ENCODE measurements around the gene FRAT2.

Gene FRAT2

DNA sequence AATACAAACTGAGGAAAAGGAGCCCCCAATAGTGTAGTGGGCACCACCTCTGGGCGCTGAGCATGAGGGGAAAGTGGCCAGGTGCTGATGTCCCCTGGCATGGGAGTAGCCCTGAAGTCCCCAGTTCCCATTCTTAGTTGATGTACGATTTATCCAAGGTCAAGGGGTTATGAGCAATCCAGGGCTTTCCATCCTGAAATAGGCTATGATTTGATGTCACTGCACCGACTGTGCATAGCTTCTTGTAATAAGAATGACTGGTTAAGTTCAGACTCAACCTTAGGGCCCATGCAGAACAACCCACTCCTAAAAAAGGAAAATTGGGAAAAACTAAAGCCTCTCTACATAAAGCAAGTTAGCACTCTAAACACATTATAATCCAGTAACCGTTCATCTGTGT lies 11.0 kb downstream of the FRAT2 start:
- no peak for DNase-seq

DNA sequence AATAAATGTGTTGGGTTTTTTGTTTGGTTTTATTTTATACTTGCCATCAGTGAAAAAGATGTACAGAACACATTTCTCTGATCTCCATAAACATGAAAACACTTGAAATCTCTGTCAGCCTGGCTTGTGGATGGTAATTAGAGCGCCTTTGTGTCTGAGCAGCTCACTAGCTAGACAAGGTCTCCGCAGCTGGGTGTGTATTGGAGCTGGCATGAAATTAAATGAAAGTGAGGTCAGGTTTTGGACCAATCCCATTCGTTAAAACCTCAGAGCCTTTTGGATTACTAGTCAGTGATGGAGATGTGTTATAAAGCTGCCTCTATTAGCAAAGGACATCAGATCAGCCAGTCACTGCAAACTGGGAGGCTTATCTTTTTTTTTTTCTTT lies 12.7 kb downstream of the FRAT2 start:
- DNase-seq, result no peak

DNA sequence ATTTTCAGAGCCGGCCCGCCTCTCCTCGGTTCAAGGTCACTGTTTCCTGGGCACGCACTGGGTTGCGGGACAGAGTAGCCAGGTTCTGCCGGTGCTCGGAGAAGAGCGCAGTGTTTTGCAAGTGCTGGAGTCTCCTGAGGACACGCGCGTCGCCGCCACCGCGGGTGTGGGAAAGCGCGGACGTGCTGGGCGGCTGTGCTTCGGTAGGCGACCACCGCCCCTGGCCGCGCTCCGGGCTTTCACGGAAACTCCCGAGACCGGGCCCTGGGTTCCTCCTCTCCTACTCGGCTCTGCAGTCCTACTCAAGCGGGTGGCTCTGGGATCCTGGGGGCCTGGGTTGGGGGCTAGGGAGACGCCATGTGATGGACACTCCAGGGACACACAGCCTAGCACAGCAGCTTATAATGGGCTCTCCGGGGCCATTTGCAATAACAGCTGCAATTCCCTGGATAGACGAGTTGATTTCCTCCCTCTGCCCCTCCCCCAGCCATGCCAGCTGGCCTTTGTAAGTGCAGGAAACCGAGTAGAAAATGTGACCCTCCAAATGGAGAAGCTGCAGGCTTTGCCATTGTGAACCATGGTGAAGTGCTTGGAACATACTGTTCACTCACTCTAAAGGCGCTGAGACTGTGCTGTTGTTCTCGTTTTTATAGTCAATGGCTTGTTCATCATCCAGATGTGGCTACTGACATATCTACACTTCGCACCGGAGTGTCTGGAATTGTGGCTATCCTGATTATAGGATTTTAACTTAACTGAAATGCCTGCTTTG lies 13.3 kb downstream of the FRAT2 start:
- no peak for DNase-seq

DNA sequence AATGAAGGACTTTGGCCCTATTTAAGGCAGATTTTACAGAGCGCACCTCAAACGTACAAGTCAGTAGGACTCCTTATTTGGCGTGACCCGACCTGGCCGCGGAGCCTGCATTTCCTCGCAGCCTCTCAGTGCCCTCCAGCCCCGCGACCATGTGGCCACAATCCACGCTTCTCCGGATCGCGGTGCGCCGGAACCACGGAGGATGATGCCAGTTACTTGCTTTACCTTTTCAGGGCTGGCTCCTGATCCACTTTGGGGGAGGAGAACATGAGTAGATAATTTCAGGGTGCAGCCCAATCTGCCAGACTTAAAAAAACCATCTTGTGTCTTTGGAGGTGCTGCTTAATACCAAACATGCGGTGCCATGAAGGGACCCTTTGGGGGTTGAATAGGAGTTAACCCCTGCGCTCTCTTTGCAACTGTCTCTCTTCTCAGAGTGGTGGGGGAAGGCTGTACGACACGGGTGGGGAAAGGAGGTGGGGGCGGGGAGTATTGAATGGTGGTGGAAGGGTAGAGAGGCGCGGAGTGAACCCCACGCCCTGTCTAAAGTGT lies 14.0 kb downstream of the FRAT2 start:
- no peak for DNase-seq

DNA sequence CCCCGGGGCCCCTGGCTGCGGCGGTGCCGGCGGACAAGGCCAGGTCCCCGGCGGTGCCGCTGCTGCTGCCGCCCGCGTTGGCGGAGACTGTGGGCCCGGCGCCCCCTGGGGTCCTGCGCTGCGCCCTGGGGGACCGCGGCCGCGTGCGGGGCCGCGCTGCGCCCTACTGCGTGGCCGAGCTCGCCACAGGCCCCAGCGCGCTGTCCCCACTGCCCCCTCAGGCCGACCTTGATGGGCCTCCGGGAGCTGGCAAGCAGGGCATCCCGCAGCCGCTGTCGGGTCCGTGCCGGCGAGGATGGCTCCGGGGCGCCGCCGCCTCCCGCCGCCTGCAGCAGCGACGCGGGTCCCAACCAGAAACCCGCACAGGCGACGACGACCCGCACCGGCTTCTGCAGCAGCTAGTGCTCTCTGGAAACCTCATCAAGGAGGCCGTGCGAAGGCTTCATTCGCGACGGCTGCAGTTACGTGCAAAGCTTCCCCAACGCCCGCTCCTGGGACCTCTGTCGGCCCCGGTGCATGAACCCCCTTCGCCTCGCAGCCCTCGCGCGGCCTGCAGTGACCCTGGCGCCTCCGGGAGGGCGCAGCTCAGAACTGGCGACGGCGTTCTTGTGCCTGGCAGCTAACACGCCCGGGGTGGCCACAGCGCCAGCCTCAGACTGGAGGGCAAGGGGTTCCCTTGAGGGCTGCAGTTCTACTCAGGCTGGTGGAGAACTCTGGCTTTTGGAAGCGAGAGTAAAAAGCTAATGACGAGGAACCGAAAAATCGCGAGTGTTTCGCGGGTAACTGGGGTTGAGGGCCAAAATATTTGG lies 14.7 kb downstream of the FRAT2 start:
- peak; percentile 69 for DNase-seq

DNA sequence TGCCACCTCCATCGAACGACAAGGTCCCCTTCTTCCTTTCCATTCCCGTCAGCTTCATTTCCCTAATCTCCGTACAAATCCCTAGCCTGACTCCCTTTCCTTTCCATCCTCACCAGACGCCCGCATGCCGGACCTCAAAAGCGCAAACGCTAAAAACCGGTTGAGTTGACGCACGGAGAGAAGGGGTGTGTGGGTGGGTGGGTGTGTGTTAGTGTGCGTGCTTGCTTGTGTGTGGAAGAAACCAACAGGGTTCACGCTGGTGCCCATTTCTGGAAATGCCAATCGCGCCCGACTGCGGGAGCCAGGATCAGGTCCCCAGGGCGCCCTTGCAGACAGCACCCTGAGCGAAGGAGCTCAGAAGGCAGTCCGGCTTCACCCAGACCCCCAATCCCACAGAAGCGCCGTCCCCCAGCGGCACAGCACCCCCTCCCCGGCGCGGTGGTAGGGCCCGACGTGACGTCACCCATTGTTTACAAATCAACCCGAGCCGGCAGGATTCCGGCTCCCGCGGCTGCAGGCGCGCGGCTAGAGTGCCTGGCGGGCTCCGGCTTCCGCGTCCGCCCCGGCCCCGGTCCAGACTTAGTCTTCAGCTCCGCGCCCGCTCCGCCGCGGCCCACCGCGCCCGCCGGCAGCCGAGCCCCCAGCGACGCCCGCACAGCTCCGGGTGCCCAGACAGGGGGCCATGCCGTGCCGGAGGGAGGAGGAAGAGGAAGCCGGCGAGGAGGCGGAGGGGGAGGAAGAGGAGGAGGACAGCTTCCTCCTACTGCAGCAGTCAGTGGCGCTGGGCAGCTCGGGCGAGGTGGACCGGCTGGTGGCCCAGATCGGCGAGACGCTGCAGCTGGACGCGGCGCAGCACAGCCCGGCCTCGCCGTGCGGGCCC lies 15.5 kb downstream of the FRAT2 start, which contains the start of gene FRAT1:
Gene FRAT1 (plus strand): TSS at position 500 of the 880 bp plus-strand sequence. CDS start 183 bp downstream, at position 683.
- DNase-seq, result peak; percentile 90

DNA sequence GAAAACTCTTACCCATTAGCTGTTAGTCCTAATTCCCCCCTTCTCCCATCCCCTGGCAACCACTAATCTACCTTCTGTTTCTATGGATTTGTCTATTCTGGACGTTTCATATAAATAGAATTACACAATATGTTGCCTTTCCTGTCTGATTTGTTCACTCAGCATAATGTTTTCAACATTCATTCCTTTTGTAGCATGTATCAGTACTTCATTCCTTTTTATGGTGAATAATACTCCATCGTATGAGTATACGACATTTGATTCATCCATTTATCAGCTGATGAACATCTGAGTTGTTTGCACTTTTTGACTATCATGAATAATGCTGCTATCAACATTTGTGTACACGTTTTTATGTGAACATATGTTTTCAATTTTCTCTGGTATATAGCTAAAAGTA lies 19.9 kb downstream of the FRAT2 start:
- DNase-seq, result no peak

DNA sequence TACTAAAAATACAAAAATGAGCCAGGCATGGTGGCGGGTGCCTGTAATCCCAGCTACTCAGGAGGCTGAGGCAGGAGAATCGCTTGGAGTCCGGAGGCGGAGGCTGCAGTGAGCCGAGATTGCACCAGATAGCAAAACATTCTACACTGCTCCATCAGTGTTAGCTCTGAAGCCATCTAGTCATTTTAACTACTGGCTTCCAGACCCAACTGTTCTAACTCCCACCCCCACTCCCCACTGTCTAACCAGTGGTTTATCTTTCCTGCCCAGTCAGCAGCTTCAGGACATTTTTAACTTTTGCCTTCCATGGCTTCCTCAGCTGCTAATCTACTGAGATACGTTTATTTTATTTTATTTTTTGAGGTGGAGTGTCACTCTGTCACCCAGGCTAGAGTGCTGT lies 21.6 kb downstream of the FRAT2 start:
- DNase-seq, result no peak

DNA sequence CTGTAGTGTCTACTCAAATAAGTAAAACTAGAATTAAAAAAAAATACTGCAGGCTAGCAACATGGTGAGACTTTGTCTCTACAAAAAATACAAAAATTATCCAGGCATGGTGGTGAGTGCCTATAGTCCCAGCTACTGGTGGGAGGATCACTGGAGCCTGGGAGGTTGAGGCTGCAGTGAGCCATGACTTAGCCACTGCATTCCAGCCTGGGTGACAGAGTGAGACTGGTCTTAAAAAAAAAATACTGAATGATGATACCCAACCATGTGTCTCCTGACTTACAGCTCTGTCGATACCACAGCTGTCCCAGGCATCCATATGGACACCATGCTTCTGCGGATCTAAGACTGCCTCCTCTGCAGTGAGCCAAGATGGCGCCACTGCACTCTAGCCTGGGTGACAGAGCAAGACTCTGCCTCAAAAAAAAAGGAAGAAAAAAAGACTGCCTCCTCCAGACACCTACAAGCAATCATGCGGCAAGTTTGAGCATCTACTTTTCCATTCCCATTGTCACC lies 23.4 kb downstream of the FRAT2 start:
- DNase-seq, result no peak

DNA sequence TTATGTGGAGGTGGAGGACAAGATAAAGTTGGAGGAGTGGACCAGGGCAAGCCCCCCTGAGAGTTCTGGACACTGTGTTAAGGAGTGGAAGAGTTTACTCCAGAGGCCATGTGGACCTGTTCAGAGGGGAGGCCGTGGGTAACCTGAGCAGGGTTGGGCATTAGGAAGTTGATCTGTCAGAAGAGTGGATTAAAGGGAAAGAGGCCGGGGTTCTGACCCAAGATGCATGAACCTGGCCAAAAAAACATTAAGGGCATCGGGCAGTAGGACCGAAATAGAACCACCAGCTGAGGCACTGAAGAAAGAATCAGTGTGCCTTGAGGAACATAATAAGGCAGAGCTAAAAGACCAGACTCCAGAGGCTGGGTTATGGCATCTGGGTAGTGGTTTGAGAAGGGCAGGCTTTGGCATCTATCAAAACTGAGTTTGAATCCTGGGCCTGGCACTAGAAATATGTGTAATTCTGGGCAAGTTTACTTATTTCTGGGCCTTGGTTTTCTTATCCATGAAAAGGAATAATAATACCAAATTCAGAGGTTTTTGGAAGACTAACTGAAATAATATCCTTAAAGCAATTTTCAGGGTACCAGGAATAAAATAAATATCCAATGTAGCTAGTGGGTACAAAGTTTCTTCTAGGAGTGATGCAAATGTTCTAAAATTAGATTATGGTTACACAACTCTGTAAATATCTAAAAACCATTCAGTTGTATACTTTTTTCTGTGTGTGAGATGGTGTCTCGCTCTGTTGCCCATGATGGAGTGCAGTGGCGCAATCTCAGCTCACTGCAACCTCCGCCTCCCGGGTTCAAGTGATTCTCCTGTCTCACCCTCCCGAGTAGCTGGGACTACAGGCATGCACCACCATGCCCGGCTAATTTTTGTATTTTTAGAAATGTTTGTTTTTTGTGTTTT lies 26.4 kb downstream of the FRAT2 start:
- DNase-seq, result no peak

DNA sequence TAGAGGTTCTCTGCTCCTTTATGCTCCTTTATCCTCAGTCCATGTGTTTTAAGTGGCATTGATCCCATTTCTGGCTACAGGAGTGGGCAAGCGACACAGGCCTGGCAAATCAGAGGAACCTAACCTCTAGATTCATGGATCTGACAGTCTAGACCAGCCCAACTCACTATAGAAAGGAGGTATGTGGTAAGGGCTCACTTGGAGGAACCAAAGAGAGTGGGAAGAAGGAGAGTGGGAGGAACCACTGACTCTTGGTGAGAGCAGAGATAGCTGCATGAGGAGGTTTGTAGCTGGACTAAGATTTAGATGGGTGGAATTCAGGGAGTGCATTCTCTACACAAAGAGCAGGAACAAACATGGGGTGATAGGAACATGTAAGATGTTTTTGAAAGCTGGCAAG lies 27.1 kb downstream of the FRAT2 start:
- DNase-seq, result no peak

DNA sequence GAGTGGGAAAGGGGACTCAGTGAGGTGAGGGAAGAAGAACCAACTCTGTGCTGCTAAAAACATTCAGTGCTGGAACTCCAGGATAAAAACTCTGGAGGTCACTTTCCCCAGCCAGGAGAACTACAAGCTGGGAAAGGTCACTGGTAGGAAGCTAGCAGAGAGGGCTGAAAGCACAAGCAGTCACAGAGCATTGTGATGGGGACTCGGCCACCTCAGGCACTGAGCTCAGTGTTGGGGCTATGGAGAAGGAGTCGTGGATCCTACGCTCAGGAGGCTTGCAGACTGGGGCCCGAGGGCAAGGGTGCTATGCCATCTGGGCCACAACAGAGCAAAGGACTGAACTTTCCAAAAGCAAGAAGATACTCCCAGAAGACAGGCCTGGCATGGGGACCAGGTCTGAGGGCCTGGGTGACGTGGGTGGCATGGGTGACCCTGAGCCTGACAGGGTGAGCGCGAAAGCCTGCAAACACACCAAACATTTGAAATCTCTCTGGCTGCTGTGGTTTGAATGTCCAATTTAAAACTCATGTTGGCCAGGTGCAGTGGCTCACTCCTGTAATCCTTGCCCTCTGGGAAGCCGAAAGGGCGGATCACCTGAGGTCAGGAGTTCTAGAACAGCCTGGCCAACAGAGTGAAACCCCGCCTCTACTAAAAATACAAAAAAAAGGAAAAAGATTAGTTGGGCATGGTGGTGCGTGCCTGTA lies 32.3 kb downstream of the FRAT2 start:
- no peak for DNase-seq

DNA sequence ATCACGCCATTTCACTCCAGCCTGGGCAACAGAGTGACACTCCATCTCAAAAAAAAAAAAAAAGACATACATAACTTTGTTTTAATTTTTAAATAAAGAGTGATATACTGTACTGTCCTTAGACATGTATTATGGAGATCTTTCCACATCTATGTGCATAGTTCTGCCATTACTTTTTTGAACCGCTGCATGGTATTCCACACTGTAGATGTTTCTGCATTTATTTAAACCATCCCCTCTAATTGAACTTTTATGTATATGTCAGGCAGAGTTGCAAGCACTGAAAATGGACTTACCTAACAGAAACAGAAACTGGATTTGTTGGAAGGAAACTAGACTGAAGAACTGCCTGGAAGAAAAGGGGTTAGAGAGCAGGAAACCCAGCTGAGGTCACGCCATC lies 33.5 kb downstream of the FRAT2 start:
- no peak for DNase-seq

DNA sequence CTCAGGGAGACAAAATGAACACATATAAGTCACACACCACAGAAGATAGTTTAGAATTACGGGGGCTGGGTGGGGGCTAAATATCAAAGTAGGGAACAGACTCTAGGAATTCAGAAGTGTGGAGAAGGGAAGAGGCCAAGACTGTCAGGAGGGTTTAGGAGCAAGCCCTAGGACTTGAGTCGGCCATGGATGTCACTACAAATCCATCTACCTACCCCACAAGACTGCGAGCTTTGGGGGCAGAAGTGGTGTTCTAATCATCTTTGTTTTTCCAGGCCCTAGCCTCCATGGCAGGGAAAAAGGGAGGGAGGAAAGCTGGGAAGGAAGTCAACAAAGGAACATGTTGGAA lies 36.3 kb downstream of the FRAT2 start:
- no peak for DNase-seq

DNA sequence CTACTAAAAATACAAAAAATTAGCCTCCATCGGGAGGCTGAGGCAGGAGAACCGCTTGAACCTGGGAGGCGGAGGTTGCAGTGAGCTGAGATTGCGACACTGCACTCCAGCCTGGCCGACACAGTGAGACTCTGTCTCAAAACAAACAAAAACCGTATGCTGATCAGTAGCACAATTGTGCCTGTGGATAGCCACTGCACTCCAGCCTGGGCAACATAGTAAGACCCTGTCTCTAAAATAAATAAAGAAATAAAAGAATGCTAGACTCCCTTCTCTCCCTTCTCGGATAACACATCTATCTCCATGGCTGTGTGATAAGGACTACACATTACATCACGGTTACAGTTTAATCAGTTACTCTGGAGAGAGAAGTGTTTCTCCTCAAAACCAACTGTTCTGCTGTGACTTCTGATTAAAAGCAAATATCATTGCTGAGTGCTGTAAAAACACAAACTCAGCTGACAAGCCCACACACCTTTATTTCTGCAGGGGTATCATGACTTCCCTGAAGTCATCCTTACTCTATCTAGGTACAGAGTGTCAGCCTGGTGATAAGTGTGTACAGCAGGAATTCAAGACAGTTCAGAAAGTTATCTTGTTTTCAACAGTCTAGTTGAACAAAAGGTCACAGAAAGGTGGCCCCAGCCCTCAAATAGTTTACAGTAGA lies 36.8 kb downstream of the FRAT2 start:
- no peak for DNase-seq

DNA sequence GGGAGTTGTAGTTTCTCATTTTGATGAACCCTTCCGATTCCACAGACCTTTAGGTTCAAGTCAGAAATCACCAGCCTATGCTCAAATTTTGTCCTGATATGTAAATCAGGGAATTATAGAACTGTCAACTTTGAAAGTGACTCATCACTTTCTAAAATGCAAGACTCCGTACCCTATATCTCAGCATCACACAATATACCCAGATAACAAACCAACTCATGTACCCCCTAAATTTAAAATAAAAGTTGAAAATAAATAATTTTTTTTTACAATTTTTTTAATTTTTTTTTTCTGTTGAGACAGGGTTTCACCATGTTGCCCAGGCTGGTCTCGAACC lies 41.7 kb downstream of the FRAT2 start:
- DNase-seq, result no peak

DNA sequence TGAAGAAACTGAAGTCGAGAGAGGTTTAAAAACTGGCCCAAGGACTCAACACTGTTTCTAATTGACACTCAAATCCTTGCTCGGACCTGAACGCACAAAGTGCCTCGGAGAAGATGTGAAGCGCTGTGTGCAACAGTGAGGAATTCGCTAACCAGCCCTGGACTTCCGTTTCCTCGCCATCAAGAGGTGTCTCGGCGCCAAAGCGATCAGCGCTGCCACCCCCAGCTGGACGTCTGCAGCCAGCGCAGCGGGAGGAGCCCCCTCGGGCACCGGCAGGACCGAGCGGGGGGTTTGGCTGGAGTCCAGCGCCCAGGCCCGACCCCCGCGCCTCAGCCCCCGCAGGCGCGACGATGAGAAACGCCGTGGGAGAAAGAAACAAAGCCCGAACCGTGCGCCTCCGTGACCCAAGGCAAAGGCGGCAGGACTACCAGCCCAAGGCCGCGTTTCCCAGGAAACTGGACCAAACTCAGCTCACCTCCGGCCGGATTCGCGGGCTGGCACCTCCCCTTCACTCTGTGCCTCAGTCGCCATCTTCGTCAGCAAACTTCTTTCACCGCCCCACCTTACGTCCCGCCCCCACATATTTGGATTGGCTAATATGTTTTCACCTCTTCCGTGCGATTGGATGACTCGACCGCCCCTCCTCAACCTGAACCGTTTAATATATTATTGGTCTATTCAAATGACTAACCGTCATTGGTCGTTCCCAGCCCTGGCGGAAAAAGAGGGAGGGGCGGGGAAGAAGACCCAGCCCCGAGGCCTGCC lies 42.2 kb downstream of the FRAT2 start, which contains the start of gene ARHGAP19:
Gene ARHGAP19 (minus strand): TSS at position 541 of the 765 bp plus-strand sequence. CDS start 10 bp downstream, at position 531.
- DNase-seq, result peak; percentile 98

DNA sequence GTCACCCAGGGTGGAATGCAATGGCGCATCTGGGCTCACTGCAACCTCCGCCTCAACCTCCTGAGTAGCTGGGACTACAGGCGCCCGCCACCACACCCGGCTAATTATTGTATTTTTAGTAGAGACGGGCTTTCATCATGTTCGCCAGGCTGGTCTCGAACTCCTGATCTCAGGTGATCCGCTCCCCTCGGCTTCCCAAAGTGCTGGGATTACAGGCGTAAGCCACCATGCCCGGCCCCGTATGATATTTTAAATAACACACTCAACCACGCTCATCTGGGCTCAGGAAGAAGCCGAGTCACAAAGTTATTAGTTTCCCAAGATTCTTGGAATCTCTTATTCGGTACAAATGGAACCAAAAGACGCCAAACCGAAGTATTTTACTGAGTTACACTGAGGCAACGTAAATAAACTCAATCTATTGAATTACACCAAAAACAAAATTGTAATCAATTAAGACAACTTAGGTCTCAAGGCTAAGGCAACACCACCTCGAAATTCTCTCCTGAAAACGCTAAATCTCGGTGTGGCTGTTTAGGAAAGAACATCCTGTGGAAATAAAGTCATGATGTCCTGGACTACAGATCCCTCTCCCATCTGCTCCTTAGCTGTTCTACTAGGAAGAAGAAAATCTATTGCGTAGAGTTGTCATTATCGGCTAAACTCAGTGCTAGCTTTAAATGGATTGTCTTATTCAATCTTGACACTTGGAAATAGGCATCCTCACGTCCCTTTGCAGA lies 43.0 kb downstream of the FRAT2 start:
- DNase-seq, result no peak

All from activated CD4-positive, alpha-beta T cell treated with anti-CD3 and anti-CD28 coated beads, Interleukin-10, Interleukin-2, amounts not matched to agents 100 ng/mL and 50 ng/mL, durations not matched to agents 16 hours and 8 hours (primary cell).